Psoas muscle (tissue), 8 donors: ENCODE data around the gene DTWD2. TPM values are rescaled to one million over a fixed set of nuclear protein-coding genes. Genes with fewer than 3 reads are reported as not detected.
"Not testable (repeated sequence)": the region's sequence is repeated elsewhere in the genome, so short reads cannot be mapped to it uniquely, and the experiment has no call there.

ENCODE experiments used
- ATAC-seq, 4 donors: fragments of 200-7000 bp; cut with Tn5 transposase; one replicate each; pipeline ENCODE4 v1.9.1; 2020; ENCODE audit warnings: moderate library complexity in 3 of 4, mild to moderate bottlenecking in 2 of 4
- DNase-seq, 2 donors: peaks; one replicate each; pipeline ENCODE4 v3.0.0-alpha.2; 2020
- H3K27ac ChIP-seq: fragments of 200-600 bp; one replicate; pipeline ENCODE4 v1.8.0; 2022
- H3K27me3 ChIP-seq, 3 donors: fragments of 200-600 bp in 1 of 3; one replicate each; pipeline versions ENCODE4 v1.6.1 to v1.8.0; 2013 to 2022; ENCODE audit warnings: low read length in 2 of 3, mild to moderate bottlenecking in 2 of 3, moderate library complexity in 1 of 3; ENCODE audit not compliant: insufficient read depth in 3 of 3
- H3K36me3 ChIP-seq, 2 donors: fragments of 200-600 bp in 1 of 2; one replicate each; pipeline versions ENCODE4 v1.6.1 to v1.8.0; 2013 to 2022; ENCODE audit warnings: low read depth in 1 of 2, mild to moderate bottlenecking in 1 of 2, moderate library complexity in 1 of 2; ENCODE audit not compliant: insufficient read depth in 1 of 2
- H3K4me1 ChIP-seq: fragments of 200-600 bp; one replicate; pipeline ENCODE4 v1.8.0; 2022
- H3K4me3 ChIP-seq: fragments of 200-600 bp; one replicate; pipeline ENCODE4 v1.8.0; 2022; ENCODE audit warnings: mild to moderate bottlenecking
- H3K9me3 ChIP-seq: fragments of 200-600 bp; one replicate; pipeline ENCODE4 v1.8.0; 2022
- WGBS, 3 donors: extraction: QIAGEN DNeasy Blood & Tissue Kit; methylation state at CpG; one replicate each; pipeline versions ENCODE4 v1.1.6 to v1.1.7; 2013; 5-methylcytosine and 5-hydroxymethylcytosine counted together
- intact Hi-C, 2 donors: fragments of 100-400 bp; cut with DNase I; formaldehyde crosslinking; loops; one replicate each; pipeline versions ENCODE4 v1.11.0 to v1.14.2; 2022
- polyA plus RNA-seq, 3 donors: library from polyadenylated mRNA; stranded (reverse); fragments of 200-250 nt; gene quantifications; one replicate each; pipeline ENCODE4 v1.2.3, GENCODE V29; 2013
- total RNA-seq, 4 donors: library from RNA; stranded (reverse); fragmentation: NEBNext Ultra II Directional in 2 of 4; extraction: Animal tissue kit (Norgen Biotek cat#: 25700) in 2 of 4; gene quantifications; one replicate each; pipeline versions ENCODE4 v1.2.1 to v1.2.4, GENCODE V29; 2021 to 2023
- TF ChIP-seq, protein P1 (sequence below): fragments of 200-600 bp; IDR thresholded peaks from one replicate; pipeline ENCODE4 v1.8.0; 2022; ENCODE audit warnings: antibody characterized with exemption
- donor health status: healthy with polysubstance abuse.
- donor health status: DM: no; HTN: no; CAD: no; lungs with moderate emphysema.
- donor health status: Bipolar disorder and iron deficiency.
- donor health status: healthy.
- donor health status: DM: yes; HTN: yes; CAD: no.
- donor health status: DM: no; HTN: no; CAD: no.
- donor health status: DM: no; HTN: no; CAD: no.
- donor health status: DM: yes; HTN: yes; CAD: no.

Gene DTWD2
- total and polyA plus RNA-seq, 7 donors, result 1.4 to 9.3 (median 5.5) TPM

- 73 to 80% (median 74%) methylated on average over 5 of the region's 5 CpGs for WGBS, 3 donors
- Histone ChIP-seq H3K9me3 (peaks cover 9% of the 10 kb centered on the region), H3K4me3 (no peak overlapping the region), H3K36me3 (no peaks in the 10 kb centered on the region), H3K4me1 (no peaks in the 10 kb centered on the region), H3K27ac (no peak overlapping the region), H3K27me3 (no peaks in the 10 kb centered on the region)
- intact Hi-C loops, result no loop called here
- TF ChIP-seq, protein P1, sequence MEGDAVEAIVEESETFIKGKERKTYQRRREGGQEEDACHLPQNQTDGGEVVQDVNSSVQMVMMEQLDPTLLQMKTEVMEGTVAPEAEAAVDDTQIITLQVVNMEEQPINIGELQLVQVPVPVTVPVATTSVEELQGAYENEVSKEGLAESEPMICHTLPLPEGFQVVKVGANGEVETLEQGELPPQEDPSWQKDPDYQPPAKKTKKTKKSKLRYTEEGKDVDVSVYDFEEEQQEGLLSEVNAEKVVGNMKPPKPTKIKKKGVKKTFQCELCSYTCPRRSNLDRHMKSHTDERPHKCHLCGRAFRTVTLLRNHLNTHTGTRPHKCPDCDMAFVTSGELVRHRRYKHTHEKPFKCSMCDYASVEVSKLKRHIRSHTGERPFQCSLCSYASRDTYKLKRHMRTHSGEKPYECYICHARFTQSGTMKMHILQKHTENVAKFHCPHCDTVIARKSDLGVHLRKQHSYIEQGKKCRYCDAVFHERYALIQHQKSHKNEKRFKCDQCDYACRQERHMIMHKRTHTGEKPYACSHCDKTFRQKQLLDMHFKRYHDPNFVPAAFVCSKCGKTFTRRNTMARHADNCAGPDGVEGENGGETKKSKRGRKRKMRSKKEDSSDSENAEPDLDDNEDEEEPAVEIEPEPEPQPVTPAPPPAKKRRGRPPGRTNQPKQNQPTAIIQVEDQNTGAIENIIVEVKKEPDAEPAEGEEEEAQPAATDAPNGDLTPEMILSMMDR, result no peak
- ATAC-seq (no peak), DNase-seq (no peak)
These were observed 133.5 kb downstream of the DTWD2 start for GRCh38 chr5:118854819-118855218.

- H3K27me3 ChIP-seq, H3K36me3 ChIP-seq, DNase-seq, intact Hi-C loops, H3K4me1 ChIP-seq, H3K4me3 ChIP-seq, H3K9me3 ChIP-seq, ATAC-seq, H3K27ac ChIP-seq: not testable (repeated sequence)
- WGBS, 3 donors, result 93 to 97% (median 94%) methylated on average over 4 of the region's 4 CpGs
These were observed 136.6 kb downstream of the DTWD2 start for GRCh38 chr5:118851785-118852184.

- H3K27me3 ChIP-seq, intact Hi-C loops, H3K4me3 ChIP-seq, H3K9me3 ChIP-seq, ATAC-seq, DNase-seq, H3K36me3 ChIP-seq, H3K27ac ChIP-seq, H3K4me1 ChIP-seq: not testable (repeated sequence)
- WGBS, 3 donors, result 92 to 100% (median 100%) methylated on average over 1 of the region's 1 CpG
These were observed 138.8 kb downstream of the DTWD2 start for GRCh38 chr5:118849507-118849906.

- intact Hi-C loops, result no loop called here
- 91 to 100% (median 95%) methylated on average over 1 of the region's 1 CpG for WGBS, 3 donors
These were observed 144.0 kb downstream of the DTWD2 start for GRCh38 chr5:118844351-118844750.

GRCh38 chr5:118834710-118835109 is 153.6 kb downstream of the DTWD2 start:
- DNase-seq (no peak), ATAC-seq (no peak)
- 89 to 91% (median 89%) methylated on average over 1 of the region's 1 CpG for WGBS, 3 donors
- TF ChIP-seq, protein P1, result no peak
- intact Hi-C loops, result no loop called here
- Histone ChIP-seq H3K27ac (no peak overlapping the region), H3K36me3 (no peaks in the 10 kb centered on the region), H3K4me1 (no peaks in the 10 kb centered on the region), H3K27me3 (no peaks in the 10 kb centered on the region), H3K9me3 (no peaks in the 10 kb centered on the region), H3K4me3 (no peak overlapping the region)

More at GRCh38 chr5:118844351-118844750, 144.0 kb downstream of the DTWD2 start:
- ATAC-seq, result no peak
- Histone ChIP-seq H3K27me3 (no peaks in the 10 kb centered on the region), H3K4me1 (no peaks in the 10 kb centered on the region), H3K4me3 (no peak overlapping the region), H3K9me3 (no peaks in the 10 kb centered on the region), H3K27ac (no peak overlapping the region), H3K36me3 (peaks cover 0 to 6% of the 10 kb centered on the region in 2 donors)
- no peak for DNase-seq
- TF ChIP-seq, protein P1, result no peak

- ATAC-seq (no peak), DNase-seq (no peak)
- intact Hi-C loops, result no loop called here
- Histone ChIP-seq H3K27me3 (no peaks in the 10 kb centered on the region), H3K9me3 (no peaks in the 10 kb centered on the region), H3K4me3 (no peak overlapping the region), H3K36me3 (no peaks in the 10 kb centered on the region), H3K27ac (no peak overlapping the region), H3K4me1 (no peaks in the 10 kb centered on the region)
- TF ChIP-seq, protein P1, result no peak
These were observed 155.4 kb downstream of the DTWD2 start for GRCh38 chr5:118832974-118833373.
